Measurements from ENCODE around the gene SNX8. TPM values are rescaled to one million over a fixed set of nuclear protein-coding genes. Genes with fewer than 3 reads are reported as not detected.

SNX8 gene
- total and polyA plus RNA-seq, 9 of the 15 experiments (the other 6 are each of a cell fraction or from before 2014, with no cell fraction given): 2.7 to 51.6 (median 16.9) TPM

DNA sequence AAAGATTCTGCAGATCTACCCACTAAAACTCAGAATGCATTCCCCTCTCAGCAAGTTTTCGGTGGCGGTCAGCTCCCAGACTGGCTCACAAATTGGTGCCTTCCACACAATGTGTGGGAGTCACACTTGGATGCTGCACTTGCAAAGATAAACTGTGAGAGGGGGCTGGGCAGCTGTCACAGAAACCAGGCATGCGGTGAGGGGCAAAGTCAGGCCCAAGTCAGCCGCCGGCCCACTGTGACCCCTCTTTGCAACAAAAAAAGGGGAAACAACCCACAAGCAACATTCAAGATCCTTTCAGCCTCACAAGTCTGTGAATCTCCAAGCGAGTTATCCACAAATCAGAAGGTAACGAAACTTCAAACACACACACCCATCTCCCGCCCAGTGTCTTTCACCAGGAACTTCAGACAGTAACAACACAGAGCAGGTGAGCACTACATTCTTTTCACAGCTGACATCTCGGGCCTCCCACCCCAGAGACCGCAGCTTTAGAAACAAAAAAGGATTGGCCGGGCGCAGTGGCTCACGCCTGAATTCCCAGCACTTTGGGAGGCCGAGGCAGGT is 32.0 kb downstream of the SNX8 start (continued):
- TF ChIP-seq BHLHE40 (IDR thresholded peaks at IDR 0.05; ENCODE audit: low read length): peak; percentile 55; the same call in 1 of the 2 replicates
- TF ChIP-seq POLR3A (IDR thresholded peaks at IDR 0.05; ENCODE audit: borderline replicate concordance, extremely low read depth, insufficient read depth, insufficient read length): no peak
- no peak for TF ChIP-seq JUND (IDR thresholded peaks at IDR 0.05; ENCODE audit: borderline replicate concordance, low read depth, low read length)
- TF ChIP-seq JUND (tag; IDR thresholded peaks at IDR 0.05; ENCODE audit: borderline replicate concordance, low read depth, low read length): no peak; the same call in 2 of the 3 replicates
- TF ChIP-seq MLX (CRISPR knock-in tag; conservative IDR thresholded peaks at IDR 0.05): no peak
- TF ChIP-seq HDAC1 (IDR thresholded peaks at IDR 0.05): peak in 1 of 2 experiments; percentile 64; a peak in 2 of 4 replicates
- TF ChIP-seq, protein P1, sequence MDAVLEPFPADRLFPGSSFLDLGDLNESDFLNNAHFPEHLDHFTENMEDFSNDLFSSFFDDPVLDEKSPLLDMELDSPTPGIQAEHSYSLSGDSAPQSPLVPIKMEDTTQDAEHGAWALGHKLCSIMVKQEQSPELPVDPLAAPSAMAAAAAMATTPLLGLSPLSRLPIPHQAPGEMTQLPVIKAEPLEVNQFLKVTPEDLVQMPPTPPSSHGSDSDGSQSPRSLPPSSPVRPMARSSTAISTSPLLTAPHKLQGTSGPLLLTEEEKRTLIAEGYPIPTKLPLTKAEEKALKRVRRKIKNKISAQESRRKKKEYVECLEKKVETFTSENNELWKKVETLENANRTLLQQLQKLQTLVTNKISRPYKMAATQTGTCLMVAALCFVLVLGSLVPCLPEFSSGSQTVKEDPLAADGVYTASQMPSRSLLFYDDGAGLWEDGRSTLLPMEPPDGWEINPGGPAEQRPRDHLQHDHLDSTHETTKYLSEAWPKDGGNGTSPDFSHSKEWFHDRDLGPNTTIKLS (IDR thresholded peaks at IDR 0.05; ENCODE audit: borderline replicate concordance, low read depth): no peak
- no peak for TF ChIP-seq GATAD2B (IDR thresholded peaks at IDR 0.05; ENCODE audit: borderline replicate concordance)
- TF ChIP-seq EGR1 (conservative IDR thresholded peaks at IDR 0.05): peak; percentile 76
- no peak for TF ChIP-seq NFIX (CRISPR knock-in tag; IDR thresholded peaks at IDR 0.05; ENCODE audit: low read depth)
- TF ChIP-seq DPF2 (IDR thresholded peaks at IDR 0.05): peak; percentile 73
- TF ChIP-seq CBFA2T3 (IDR thresholded peaks at IDR 0.05): peak; percentile 86
- peak in 1 of 2 experiments; percentile 30; a peak in 1 of 4 replicates for TF ChIP-seq TBL1XR1 (IDR thresholded peaks at IDR 0.05; ENCODE audit: low read length in 2 of 2)
- TF ChIP-seq CCNT2 (IDR thresholded peaks at IDR 0.05; ENCODE audit: borderline replicate concordance, extremely low read depth, insufficient read length, low read depth, low read length): peak; percentile 19
- TF ChIP-seq, protein P2, sequence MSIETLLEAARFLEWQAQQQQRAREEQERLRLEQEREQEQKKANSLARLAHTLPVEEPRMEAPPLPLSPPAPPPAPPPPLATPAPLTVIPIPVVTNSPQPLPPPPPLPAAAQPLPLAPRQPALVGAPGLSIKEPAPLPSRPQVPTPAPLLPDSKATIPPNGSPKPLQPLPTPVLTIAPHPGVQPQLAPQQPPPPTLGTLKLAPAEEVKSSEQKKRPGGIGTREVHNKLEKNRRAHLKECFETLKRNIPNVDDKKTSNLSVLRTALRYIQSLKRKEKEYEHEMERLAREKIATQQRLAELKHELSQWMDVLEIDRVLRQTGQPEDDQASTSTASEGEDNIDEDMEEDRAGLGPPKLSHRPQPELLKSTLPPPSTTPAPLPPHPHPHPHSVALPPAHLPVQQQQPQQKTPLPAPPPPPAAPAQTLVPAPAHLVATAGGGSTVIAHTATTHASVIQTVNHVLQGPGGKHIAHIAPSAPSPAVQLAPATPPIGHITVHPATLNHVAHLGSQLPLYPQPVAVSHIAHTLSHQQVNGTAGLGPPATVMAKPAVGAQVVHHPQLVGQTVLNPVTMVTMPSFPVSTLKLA (conservative IDR thresholded peaks at IDR 0.05): peak in 1 of 2 experiments; percentile 67; a peak in 2 of 4 replicates
- TF ChIP-seq PPARD (CRISPR knock-in tag; IDR thresholded peaks at IDR 0.05): no peak
- no peak for TF ChIP-seq FOXM1 (IDR thresholded peaks at IDR 0.05; ENCODE audit: low read depth)
- no peak for TF ChIP-seq FOXM1 (CRISPR knock-in tag; IDR thresholded peaks at IDR 0.05; ENCODE audit: low read depth)
- TF ChIP-seq CREM (IDR thresholded peaks at IDR 0.05; ENCODE audit: low read depth): 0 out of 2 replicates have a peak, but pooled peaks have one; percentile 47
- TF ChIP-seq CGGBP1 (CRISPR knock-in tag; IDR thresholded peaks at IDR 0.05): no peak
- TF ChIP-seq ZBTB7A (IDR thresholded peaks at IDR 0.05; ENCODE audit: borderline replicate concordance, control insufficient read depth, low read depth, low read length): peak; percentile 24; the same call in 1 of the 2 replicates
- TF ChIP-seq PML (IDR thresholded peaks at IDR 0.05; ENCODE audit: low read length): 0 out of 2 replicates have a peak, but pooled peaks have one; percentile 28
- no peak for TF ChIP-seq CEBPB (tag; IDR thresholded peaks at IDR 0.05)
- peak; percentile 87 for TF ChIP-seq TCF3 (CRISPR knock-in tag; IDR thresholded peaks at IDR 0.05)
- peak; percentile 83 for TF ChIP-seq ARID1B (IDR thresholded peaks at IDR 0.05)

Measured in K562 (cell line).